GM18909 (cell line): ENCODE data around the gene TRPM2.

Experiments used
- ATAC-seq: cut with Tn5 transposase; IDR thresholded peaks from one replicate; pipeline ENCODE4 v1.9.1; 2021; ENCODE audit warnings: mild to moderate bottlenecking; ENCODE audit not compliant: unreplicated experiment, poor library complexity

TRPM2 gene

DNA sequence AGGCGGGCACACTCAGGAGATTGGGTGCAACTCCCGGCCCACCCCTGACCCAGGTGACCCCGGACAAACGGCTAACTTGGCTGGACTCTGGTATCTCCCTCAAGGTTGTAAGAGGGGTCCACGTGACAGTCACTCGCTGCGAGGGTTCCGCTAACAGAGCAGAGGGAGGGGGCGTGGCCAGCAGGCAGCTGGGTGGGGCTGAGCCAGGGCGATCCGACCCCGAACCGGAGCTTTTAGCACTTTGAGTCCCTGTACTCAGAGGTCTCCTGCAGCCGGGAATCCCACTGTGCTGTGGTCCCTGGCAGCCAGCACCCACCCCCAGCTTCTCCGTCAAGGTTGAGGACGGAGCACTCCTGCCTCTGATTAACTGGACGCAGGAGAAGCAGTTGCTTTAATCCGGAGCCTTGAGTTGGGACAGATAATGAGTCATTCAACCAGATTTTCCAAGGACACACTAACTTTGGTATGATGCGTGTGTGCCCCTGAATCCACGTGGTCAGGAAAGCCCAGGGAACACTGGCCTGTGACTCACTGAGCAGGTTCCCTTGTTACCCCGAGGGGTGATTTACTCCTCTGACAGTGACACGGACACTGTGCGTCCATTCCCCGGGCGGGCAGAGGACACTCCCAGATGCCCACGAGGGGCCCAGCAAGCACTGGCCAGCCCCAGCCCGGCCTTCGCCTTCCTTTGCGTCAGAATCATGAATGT is 16.8 kb downstream of the TRPM2 start:
- no peak for ATAC-seq

DNA sequence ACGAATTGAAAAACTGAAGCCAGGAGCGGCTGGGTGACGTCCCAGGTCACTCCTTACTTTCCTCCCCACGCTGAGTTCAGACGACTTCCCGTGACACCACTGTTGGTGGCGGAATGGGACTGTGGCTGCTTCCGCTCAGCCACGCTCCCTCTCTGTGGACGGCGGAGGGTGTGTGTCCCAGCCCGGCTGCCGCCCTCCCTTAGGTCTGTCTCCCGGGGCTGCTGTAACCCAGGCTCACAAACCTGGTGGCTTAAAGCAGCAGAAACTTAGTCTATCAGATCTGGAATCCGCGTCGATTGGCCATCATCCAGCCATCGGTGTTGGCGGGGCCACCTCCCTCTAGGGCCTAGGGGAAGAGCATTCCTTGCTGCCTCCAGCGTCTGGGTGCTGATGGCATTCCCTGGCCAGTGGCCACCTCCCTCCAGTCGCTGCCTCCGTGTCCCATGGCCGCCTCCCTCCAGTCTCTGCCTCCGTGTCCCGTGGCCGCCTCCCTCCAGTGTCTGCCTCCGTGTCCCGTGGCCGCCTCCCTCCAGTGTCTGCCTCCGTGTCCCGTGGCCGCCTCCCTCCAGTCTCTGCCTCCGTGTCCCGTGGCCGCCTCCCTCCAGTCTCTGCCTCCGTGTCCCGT is 17.5 kb downstream of the TRPM2 start:
- no peak for ATAC-seq

DNA sequence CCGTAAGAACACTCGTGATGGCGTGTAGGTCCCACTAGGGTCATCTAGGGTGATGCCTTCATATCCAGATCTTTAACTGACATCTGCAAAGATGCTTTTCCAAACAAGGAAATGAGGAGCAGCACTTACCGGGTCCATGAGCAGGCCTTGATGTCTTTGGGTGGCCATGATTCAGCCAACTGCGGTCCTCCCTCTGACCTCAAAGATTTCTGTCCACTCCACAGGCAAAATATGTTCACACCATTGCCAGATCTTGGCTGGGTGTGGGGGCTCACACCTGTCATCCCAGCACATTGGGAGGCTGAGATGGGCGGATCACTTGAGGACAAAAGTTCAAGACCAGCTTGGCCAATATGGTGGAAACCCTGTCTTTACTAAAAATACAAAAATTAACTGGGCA is 18.2 kb downstream of the TRPM2 start:
- no peak for ATAC-seq

DNA sequence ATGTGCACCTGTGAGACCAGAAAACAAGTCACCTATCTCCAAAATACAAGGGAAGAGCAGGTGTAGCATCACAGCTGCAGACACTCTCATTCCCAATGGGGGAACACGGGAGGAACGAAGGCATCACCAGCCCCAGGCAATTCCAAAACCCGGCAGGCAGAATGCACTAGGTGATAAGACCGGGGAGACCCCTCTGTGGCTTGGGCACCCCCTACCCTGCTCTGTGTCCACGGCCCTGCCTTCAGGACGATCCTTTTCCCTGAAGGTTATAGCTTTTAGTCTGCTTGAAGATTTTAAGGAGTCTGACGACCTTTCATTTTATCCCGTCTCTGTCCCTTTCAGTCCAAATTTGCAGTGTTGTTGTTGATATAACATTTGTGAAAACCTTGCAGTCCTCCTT is 19.2 kb downstream of the TRPM2 start:
- ATAC-seq = no peak

DNA sequence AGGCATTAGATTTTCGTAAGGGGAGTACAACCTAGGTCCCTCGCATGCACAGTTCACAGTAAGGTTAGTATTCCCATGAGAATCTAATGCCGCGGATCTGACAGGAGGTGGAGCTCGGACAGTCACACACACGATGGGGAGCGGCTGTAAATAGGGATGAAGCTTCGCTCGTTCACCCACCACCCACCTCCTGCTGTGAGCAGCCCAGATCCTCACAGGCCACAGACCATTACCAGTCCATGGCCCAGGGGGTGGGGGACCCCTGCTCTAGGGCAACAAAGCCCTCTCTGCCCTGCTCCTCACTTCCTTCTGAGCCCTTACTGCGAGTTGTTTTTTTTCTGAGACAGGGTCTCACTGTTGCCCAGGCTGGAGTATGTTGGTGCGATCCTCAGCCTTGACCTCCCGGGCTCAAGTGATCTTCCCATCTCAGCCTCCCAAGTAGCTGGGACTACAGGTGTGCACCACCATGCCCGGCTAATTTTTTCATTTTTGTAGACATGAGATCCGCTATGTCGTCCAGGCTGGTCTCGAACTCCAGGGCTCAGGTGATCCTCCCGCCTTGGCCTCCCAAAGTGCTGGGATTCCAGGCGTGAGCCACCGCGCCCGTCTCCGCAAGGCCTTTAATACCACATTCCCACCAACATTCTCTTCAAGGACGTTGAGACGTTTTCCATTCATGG is 21.3 kb downstream of the TRPM2 start:
- no peak for ATAC-seq

DNA sequence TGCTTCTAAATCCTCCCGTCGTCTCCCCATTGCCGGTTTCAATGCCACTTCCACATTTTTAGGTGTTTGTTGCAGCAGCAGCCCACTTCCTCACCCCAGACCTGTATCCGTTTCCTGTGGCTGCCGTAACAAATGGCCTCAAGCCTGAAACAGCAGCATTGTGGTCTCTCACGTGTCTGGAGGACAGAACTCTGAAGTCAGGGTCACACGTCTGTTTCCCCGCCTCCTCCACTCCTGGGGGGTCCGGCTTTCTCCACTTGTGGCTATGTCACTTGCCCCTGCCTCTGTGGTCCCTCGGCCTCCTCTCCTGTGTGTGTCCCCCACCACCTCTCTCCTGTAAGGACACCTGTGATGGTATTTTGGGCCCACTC is 21.8 kb downstream of the TRPM2 start:
- no peak for ATAC-seq

DNA sequence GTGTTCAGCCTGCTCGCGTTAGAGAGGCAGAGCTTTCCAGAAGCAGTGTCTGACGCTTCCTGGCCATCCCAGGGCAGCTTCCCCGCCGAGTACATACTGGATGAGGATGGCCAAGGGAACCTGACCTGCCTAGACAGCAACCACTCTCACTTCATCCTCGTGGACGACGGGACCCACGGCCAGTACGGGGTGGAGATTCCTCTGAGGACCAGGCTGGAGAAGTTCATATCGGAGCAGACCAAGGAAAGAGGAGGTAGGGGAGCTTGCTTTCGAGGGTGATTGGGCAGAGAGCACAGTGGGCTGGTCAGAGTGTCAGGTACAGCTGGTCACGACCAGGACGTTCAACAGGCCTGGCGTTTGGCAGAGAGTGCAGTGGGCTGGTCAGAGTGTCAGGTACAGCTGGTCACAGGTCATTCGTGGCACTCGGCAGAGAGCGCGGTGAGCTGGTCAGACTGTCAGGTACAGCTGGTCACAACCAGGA is 22.4 kb downstream of the TRPM2 start:
- no peak for ATAC-seq

DNA sequence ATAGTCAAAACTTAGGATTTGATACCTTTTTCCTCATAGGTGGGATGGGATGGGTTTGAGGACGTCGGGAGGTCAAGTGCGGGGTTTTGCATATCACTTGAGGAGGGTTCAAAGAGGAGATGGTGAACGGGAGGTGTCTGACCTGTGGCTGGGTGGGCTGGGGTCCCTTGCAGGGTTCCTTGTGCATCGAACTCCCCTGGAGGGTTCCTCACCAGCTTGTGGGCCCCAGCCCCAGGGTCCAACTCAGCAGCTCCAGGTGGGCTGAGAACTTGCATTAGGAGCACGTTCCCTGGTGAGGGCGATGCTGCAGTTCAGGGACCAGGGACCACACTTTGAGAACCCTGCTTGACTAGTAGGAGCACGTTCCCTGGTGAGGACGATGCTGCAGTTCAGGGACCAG is 23.2 kb downstream of the TRPM2 start:
- no peak for ATAC-seq

DNA sequence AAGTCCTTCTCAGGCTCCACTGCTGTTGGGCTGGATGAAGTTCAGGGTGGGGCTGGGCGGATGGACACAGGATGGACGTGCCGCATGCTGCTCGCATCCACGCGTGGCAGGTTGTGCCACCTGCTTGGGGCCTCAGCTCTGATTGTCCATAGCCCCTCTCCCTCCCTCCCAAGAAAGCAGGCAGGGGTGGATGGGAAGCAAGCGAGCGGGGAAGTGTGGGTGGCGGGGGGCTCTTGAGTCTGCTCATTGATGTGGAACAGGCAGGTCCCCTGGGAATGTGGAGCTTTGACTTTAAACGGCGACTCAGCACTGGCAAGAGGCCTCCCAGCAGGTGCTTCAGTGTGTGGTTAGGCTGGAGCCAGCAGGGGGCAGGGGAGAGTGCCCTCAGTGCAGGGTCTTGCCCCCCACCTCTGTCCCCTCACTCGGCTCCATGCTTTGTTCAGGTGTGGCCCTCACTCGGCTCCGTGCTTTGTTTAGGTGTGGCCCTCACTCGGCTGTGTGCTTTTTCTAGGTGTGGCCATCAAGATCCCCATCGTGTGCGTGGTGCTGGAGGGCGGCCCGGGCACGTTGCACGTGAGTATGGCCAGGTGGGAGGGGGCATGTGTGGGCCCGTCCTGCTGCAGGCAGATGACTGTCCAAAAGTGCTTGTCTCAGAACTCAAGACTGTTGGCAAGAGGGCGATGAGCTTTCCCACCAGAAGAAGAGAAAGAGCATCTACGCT is 23.9 kb downstream of the TRPM2 start:
- ATAC-seq = no peak

DNA sequence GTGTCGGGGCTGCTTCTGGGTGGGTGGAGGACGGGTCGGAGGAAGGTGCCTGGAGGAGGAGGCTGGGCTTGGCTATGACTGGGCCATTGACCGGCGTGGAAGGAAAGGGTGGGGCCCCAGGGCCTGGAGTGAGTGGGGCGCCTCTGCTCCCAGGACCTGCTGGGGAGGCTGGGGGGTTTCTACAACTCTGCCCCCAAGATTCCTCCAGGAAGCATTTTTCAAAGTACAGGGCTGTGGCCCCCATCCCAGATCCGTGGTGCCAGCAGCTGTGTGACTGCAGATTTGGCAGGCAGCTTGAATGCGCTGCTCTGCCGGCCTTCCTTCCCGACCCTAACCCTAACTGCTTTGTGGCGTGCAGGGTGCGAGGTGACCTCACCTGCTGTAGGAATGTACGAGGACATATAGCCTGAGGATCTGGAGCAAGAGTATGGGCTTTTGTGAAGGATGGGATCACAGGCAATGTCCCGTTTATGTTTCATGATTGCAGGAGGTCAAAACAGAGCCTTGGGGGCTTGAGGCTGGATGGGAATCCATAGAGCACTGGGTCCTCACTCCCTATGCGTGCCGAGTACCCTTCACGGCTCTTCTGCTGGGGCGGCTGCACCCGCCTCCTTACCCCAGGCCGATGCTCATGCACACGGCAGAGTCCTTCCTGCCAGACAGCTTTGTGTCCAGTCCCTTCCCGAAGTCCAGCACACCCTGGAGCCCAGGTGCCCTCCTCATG is 24.7 kb downstream of the TRPM2 start:
- no peak for ATAC-seq

DNA sequence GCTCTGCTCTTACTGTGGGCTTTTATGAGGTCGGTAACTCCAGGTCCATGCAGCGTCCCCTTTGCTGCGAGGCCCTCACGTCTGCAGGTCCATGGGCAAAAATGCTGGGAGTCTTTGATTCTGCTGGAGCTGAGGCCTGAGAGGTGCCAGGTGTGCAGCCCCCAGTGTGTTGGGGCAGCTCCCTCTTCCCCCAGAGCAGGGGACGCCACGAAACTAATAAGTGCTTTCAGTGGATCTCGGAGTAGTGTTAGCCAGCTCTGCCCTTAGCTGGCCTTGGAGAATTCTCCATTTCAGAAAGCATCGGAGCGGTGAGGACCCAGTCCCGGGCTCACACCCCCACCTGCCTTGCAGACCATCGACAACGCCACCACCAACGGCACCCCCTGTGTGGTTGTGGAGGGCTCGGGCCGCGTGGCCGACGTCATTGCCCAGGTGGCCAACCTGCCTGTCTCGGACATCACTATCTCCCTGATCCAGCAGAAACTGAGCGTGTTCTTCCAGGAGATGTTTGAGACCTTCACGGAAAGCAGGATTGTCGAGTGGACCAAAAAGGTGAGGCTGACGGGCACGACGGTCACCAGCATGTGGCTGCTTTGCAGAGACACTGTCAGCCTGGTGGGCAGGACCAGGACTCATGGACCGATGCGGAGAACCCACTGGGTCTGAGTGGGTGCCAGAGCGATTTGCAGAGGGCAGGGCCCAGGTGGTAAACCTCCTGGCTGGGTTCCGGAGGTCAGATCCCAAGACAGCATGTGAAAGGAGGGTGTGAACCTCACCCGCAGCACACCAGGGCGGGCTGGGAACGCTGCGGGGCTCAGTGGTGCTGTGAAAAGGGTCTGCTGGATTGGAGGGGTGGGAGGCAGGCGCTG is 25.5 kb downstream of the TRPM2 start:
- ATAC-seq = no peak

DNA sequence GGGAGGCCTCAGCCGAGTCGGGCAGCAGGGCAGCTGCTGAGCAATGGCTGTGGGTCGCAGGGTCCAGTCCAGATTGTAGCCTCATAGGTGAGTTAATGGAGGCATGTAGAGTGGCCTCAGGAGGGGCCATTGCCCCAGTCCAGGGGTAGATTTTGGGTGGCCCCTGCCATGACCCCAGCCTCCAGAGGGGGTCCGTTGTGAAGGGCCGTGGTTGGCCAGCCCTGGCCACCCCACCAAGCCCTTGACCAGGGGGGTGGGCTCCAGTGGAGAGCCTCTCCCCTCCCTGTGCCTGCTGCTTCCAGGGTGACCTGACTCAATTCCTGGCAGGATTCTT is 26.1 kb downstream of the TRPM2 start:
- ATAC-seq = no peak

DNA sequence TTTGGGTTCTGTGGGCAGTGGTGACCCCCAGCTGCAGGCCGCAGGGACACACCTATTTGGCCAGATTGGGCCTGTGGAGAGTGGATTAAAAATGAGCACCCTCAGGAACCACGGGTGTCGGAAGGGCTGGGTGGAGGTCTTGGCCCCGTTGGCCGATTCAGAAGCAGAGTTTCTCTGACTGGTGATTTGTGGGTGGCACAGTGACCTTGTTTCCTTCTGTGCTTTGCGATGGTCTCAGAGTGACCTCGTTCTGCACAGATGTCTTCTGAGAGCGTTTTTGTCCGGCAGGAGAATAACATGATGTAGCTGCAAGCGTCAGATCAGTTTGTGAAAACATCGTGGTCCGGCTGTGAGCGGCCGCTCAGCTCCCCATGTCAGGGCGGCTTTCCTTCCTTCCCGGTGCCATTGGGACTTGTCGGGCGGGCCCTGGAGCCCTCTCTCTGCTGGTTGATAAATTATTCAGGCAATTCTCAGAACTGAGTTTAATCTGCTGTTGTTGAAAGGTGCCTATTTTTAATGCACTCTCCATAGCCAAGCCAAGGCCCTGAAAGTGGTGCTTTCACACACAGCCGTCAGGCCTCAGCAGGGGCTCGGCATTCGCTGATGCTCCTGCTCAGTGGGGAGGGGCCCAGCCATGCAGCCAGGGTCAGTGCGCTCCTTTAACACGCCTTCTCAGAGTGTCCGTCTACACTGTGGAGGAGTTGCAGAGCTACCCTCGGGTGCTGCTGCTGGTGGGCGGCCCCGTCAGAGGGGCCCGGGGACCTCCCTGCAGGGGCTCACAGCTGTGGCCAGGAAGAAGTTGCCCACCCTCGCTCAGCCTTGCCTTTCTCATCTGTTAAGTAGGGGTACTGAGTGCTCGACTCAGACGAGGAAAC is 26.8 kb downstream of the TRPM2 start:
- no peak for ATAC-seq

DNA sequence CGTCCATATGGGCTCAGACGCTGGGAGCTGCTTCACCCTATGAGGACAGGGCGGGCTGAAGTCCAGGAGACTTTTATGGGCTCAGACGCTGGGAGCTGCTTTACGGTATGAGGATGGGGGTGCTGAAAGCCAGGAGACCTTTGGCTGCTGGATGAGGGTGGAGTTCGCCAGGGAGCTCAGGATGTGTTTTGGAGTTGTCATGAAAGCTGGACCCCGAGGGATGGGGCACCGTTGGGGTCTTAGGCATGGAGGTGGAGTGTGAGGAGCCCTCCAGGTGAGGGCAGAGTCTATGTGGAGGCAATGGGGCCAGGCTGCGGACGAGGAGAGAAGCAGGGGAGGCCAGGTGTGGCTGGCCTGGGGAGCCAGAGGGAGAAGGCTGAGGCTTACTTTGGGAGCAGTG is 27.5 kb downstream of the TRPM2 start:
- no peak for ATAC-seq

DNA sequence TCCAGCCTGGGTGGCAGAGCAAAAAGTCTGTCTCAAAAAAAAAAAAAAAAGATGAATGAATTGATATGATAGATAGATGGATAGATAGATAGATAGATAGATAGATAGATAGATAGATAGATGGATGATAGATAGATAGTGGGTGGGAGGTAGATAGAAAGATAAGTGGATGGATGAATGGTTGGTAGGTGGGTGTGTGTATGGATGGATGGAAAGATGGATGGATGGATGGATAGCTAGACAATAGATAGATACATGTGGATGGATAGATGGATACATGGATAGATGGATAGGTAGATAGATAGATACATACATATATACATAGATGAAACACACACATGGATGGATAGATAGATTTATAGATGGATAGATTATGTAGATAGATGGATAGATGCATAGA is 28.5 kb downstream of the TRPM2 start:
- no peak for ATAC-seq

DNA sequence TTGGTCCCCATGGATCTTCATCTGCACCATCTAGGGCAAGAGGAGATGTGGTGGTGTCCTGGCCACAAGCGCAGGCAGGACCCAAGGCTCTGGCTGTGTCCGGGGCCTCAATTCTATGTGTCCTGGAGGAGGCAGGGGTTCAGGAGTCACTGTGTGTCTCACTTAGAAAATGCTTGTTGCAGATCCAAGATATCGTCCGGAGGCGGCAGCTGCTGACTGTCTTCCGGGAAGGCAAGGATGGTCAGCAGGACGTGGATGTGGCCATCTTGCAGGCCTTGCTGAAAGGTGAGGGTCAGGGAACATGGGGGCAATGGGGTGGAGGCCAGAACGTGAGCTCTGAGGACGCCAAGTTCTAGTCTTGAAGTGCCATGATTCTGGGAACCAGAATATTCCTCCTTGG is 29.1 kb downstream of the TRPM2 start:
- no peak for ATAC-seq

DNA sequence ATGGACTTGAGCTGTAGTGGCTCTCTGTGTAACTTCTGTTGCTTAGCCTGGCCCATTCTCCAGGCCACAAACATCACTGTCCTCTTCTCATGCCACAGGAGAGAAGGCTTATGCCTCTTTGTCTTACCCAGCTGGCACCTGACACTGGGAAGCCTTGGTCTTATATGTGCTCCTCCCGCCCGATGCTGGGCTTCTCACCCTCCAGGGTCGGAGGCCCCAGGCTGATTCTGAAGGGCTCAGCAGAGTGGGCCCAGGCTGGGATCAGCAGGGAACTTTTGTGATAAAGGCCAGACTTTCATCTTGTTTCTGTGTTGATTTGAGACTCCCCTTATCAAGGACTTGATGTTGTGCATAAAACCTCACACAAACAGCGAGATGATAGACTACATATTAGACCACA is 29.8 kb downstream of the TRPM2 start:
- ATAC-seq = no peak

DNA sequence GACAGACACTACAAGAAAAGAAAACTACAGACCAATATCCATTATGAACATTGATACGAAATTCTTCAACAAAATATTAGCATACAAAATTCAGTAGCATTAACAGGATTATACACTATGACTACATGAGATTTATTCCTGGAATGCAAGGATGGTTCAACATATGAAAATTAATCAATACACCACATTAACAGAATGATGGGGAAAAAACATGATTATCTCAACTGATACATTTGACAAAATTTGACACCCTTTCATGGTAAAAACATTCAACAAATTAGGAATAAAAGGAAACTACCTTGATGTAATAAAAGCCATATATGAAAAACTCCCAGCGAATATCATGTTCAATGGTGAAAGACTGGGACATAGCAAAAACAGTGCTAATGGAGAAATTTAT is 31.5 kb downstream of the TRPM2 start:
- no peak for ATAC-seq

DNA sequence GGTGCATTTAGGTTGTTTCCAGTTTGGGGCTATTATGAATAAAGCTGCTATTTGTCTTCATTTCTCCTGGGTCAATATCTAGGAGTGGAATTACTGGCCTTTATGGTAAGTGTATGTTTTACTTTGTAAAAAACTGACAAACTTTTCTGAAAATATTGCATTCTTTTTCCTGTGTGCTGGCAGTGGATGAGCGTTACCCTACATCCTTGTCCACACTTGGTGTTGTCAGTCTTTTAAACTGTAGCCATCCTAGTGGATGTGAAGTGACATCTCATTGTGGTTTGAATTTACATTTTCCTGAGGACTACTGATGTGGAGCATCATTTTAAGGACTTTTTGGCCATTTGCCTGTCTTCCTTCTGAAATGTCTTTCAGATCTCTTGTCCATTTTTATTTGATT is 35.9 kb downstream of the TRPM2 start:
- ATAC-seq = no peak
